Ishikawa (cell line): ENCODE data around the gene FSTL4.

Experiments used
- CEBPB ChIP-seq: IDR thresholded peaks from 2 replicates; pipeline ENCODE4 v1.6.1; 2012
- CREB1 ChIP-seq: IDR thresholded peaks from 2 replicates; pipeline ENCODE4 v1.6.1; 2012; ENCODE audit warnings: low read depth
- EGR1 ChIP-seq: IDR thresholded peaks from 2 replicates; pipeline ENCODE4 v1.6.1; 2012
- EP300 ChIP-seq: IDR thresholded peaks from 2 replicates; pipeline ENCODE4 v1.6.1; 2012; ENCODE audit warnings: borderline replicate concordance
- FOXM1 ChIP-seq: IDR thresholded peaks from 2 replicates; pipeline ENCODE4 v1.6.1; 2012; ENCODE audit warnings: low read depth, borderline replicate concordance
- NFIC ChIP-seq: IDR thresholded peaks from 2 replicates; pipeline ENCODE4 v1.6.1; 2012
- RAD21 ChIP-seq: IDR thresholded peaks from 2 replicates; pipeline ENCODE4 v1.6.1; 2012; ENCODE audit warnings: low read depth
- TAF1 ChIP-seq: IDR thresholded peaks from 2 replicates; pipeline ENCODE4 v1.6.1; 2012; ENCODE audit warnings: low read depth, mild to moderate bottlenecking
- TCF12 ChIP-seq: IDR thresholded peaks from 2 replicates; pipeline ENCODE4 v1.6.1; 2012; ENCODE audit warnings: low read depth
- TEAD4 ChIP-seq: IDR thresholded peaks from 2 replicates; pipeline ENCODE4 v1.6.1; 2012
- YY1 ChIP-seq: IDR thresholded peaks from 2 replicates; pipeline ENCODE4 v1.6.1; 2012; ENCODE audit warnings: low read depth
- ZBTB7A ChIP-seq: IDR thresholded peaks from 2 replicates; pipeline ENCODE4 v1.6.1; 2012; ENCODE audit warnings: low read depth
- TF ChIP-seq, protein P1 (sequence below): IDR thresholded peaks from 2 replicates; pipeline ENCODE4 v1.6.1; 2012
- TF ChIP-seq, protein P2 (sequence below): IDR thresholded peaks from 2 replicates; pipeline ENCODE4 v1.6.1; 2012
- TF ChIP-seq, protein P3 (sequence below): IDR thresholded peaks from 2 replicates; pipeline ENCODE4 v1.6.1; 2012; ENCODE audit warnings: low read depth, mild to moderate bottlenecking

FSTL4 gene

DNA sequence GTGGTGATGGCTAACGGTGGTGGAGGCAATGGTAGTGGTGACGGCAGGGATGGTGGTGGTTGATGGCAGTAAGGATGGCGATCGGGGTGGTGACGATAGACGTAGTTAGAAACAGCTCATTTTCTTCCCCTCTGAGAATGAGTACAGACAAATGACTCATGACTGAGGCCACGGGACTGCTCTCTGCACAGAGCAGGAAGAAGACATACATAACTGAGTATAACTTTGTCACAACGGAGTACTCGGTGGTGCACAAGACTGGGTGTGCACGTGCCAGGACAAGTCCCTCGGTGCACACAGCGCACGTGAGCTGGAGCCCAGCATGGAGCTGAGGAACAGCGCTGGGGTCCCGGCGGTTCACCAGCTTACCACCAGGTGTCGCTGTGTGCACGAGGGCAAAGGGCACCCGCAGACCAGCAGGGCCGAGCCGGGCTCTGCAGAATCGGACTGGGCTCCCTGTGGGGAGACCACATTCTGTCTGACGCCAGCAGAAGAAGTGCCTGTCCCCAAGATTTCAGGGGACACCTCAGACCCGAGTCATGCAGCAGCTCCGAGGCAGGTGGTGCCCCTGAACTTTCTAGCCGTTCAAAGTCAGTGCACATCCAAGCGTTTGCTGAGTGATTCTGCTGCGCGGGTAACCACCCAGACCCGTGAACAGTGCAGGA is 188.6 kb downstream of the FSTL4 start:
- TF ChIP-seq TAF1 (no peak), EP300 (no peak), RAD21 (peak; percentile 80), EGR1 (no peak), CEBPB (no peak)
- TF ChIP-seq, protein P1, sequence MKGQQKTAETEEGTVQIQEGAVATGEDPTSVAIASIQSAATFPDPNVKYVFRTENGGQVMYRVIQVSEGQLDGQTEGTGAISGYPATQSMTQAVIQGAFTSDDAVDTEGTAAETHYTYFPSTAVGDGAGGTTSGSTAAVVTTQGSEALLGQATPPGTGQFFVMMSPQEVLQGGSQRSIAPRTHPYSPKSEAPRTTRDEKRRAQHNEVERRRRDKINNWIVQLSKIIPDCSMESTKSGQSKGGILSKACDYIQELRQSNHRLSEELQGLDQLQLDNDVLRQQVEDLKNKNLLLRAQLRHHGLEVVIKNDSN, result no peak
- TF ChIP-seq, protein P2, sequence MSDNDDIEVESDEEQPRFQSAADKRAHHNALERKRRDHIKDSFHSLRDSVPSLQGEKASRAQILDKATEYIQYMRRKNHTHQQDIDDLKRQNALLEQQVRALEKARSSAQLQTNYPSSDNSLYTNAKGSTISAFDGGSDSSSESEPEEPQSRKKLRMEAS, result peak; percentile 72

DNA sequence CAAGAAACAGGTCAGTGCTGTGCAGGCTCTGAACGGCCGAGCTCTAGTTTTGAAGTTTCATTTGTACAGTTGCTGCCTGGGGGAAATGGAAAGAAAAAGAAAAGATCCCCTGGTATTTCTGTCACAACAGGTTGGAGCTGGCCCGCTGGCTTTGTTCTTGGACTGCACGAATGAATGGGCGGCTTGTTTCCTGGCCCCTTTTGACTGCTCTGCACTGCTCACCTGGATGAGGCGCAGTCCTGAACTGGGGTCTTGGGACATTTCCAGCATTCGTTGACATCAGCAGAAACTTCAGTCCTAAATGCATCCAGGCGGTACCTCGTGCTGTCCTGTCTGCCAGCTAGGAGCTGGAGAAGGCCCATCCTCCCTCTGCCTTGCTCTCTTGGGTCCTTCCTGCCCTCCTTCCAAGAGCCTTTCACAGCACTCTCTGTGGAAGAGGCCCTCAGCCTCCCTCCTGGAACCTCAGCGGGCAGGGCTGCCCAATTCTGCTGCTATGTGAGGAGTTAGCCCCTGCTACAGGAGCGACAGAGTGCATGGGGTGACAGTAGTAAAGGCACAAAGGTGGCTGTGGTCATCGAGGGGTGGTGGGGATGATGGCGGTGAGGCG is 189.2 kb downstream of the FSTL4 start:
- no peak for TF ChIP-seq EGR1

DNA sequence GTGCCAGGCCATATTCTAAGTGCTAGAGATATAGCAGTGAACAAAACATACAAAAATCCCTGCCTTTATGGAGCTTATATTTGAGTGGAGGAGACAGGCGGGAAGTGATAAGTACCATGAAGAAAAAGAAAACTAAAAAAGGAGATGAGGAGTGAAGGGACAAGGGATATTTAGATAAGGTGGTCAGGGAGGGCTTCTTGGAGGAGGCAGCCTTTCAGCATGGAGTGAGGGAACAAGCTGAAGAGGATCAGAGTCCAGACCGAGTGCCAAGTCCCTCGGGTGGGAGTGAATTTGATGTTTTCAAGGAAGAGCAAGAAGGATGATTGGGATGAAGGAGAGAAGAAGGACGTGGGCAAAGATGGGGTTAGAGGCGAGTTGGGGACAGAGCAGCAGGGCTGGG is 190.5 kb downstream of the FSTL4 start:
- TF ChIP-seq TCF12, result no peak
- TF ChIP-seq NFIC, result no peak
- TF ChIP-seq, protein P3, sequence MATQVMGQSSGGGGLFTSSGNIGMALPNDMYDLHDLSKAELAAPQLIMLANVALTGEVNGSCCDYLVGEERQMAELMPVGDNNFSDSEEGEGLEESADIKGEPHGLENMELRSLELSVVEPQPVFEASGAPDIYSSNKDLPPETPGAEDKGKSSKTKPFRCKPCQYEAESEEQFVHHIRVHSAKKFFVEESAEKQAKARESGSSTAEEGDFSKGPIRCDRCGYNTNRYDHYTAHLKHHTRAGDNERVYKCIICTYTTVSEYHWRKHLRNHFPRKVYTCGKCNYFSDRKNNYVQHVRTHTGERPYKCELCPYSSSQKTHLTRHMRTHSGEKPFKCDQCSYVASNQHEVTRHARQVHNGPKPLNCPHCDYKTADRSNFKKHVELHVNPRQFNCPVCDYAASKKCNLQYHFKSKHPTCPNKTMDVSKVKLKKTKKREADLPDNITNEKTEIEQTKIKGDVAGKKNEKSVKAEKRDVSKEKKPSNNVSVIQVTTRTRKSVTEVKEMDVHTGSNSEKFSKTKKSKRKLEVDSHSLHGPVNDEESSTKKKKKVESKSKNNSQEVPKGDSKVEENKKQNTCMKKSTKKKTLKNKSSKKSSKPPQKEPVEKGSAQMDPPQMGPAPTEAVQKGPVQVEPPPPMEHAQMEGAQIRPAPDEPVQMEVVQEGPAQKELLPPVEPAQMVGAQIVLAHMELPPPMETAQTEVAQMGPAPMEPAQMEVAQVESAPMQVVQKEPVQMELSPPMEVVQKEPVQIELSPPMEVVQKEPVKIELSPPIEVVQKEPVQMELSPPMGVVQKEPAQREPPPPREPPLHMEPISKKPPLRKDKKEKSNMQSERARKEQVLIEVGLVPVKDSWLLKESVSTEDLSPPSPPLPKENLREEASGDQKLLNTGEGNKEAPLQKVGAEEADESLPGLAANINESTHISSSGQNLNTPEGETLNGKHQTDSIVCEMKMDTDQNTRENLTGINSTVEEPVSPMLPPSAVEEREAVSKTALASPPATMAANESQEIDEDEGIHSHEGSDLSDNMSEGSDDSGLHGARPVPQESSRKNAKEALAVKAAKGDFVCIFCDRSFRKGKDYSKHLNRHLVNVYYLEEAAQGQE, result no peak
- TF ChIP-seq, protein P1, result no peak
- no peak for TF ChIP-seq TAF1
- no peak for TF ChIP-seq EP300

DNA sequence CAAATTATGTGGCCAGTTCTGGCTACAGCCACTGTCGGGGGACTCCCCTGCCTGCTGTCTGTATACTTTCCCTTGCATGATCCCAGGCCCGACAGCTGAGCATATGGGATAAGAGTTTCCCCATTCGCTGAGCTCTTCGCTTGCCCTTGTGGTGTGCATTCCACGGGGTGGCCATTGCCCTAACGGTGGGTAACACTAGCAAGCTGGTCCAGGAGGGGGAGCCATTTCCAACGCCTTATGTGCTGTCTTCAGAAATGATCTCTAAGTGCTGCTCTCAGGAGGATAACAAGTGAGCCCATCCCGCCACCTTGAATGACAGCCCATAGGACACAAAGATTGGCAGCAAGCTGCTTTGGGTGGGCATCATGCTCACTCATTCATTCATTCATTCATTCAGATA is 190.9 kb downstream of the FSTL4 start:
- TF ChIP-seq CEBPB (no peak), ZBTB7A (no peak), NFIC (no peak), CREB1 (no peak), RAD21 (peak; percentile 27; the same call in 1 of the 2 replicates), EP300 (no peak)
- TF ChIP-seq, protein P1, result no peak

DNA sequence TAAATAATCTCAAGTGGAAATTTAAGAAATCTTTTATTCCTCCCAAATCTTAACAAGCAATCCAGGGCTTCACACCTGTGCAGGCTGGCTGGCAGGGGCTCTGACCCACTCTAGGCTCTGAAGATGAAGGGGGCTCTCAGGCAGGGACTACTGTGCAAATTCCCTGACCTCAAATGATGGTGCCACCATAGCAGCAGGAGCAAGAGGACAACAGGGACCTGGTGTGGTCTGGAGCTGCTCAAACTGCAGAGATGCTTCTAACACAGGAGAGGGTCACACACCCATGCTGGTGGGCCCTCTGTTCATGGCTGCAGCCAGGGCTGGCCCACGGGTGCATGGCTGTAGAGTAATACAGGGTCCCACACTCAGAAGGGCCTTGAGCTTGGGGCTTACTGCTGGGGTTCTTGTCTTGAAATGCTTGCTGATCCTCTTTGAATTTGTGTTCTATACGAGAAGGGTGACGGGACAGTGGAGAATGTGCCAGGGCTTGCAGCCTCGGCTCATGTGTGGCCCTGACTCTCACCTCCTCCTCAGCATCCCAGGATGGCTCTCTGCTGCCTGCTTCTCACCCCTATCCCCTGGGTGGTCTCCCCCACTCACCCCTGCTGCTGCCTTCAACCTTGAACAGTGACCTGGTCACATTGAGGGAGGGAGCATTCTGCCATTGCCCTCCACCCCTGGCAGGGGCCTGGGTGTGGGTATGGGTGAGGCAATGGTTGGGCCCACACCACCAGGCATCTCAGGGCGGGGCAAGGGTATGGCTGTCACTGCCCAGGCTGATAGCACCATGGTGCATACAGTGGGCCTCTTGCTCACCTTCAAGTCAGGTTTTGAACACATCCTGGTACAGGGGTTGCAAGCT is 191.7 kb downstream of the FSTL4 start:
- TF ChIP-seq TCF12, result no peak
- no peak for TF ChIP-seq NFIC
- TF ChIP-seq FOXM1, result no peak
- no peak for TF ChIP-seq CEBPB
- TF ChIP-seq, protein P3, result no peak
- no peak for TF ChIP-seq CREB1
- TF ChIP-seq TEAD4, result no peak
- TF ChIP-seq YY1, result no peak
- TF ChIP-seq, protein P1, result no peak
- no peak for TF ChIP-seq ZBTB7A
- no peak for TF ChIP-seq EGR1
- no peak for TF ChIP-seq TAF1
- no peak for TF ChIP-seq EP300
- TF ChIP-seq, protein P2, result no peak
- no peak for TF ChIP-seq RAD21
